ENCODE results near the gene PLS1.

GRCh38 chr3:142576792-142577191 is 19.4 kb upstream of the PLS1 start:
- TF ChIP-seq CTCF (IDR thresholded peaks at IDR 0.05; ENCODE audit: borderline replicate concordance, extremely low read depth, low read length, poor library complexity, severe bottlenecking) (no peak), EZH2 (IDR thresholded peaks at IDR 0.05; ENCODE audit: borderline replicate concordance, low read depth, low read length, severe bottlenecking) (no peak)
